ENCODE data around the gene GLUL.

DNA sequence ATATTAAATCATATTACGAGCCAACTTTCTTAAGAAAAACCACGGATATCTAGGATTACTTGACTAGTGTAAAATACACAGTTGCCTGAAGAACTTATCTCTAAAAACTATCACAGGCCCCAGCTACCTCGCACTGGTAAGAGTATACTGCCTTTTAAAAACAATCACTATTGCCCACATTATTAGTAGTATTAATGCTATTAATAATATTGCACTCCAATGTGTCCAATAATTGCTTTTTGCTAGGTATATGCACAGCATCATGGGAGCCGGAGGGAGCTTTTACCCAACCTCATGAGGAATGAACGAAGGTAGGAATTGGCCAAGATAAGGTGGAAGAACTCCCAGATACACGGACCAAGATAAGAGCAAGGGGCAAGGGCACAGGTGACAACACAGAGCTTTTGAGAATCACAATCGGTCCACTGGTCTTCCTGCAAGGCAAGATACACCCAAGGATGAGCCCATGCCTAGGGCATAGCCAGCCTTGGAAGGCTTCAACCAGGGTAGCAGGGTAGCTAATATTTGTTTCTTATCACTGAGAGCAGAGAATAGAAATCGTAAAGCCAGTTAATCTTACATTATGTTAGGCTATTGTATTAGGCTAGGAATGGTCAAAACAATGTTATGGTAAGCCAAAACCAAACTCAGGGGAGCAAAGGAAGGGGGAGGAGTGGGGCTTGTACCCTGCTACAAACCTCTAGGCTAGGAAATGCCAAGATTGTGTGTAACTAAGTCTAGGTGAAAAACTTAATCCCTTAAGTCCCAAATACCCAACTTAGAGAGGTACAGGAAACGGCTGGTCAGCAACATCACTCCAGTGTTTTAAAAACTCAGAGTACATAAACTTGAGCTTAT lies 9.4 kb downstream of the GLUL start:
- TF ChIP-seq CTCF (IDR thresholded peaks at IDR 0.05) = no peak
- no peak for TF ChIP-seq POLR2A (IDR thresholded peaks at IDR 0.05)

Measured in ovary (tissue), 3 donors.